Kidney (tissue), 14 donors: ENCODE measurements around the gene TCF7L1. TPM values are rescaled to one million over a fixed set of nuclear protein-coding genes. Genes with fewer than 3 reads are reported as not detected.

Source experiments
- DNase-seq, 5 donors: peaks; one replicate each; pipeline ENCODE4 v3.0.0-alpha.2; 2013 to 2020
- FAIRE-seq: peaks from 2 replicates; lab custom pipeline; 2012; peaks lifted over from hg19 to GRCh38; lab: Jason Lieb, UNC
- H3K27ac ChIP-seq, 2 donors: one replicate each; pipeline ENCODE4 v1.7.0; 2013; ENCODE audit warnings: low read depth in 2 of 2, low read length in 2 of 2, inconsistent platforms in 1 of 2
- H3K27me3 ChIP-seq: one replicate; pipeline ENCODE4 v1.7.1; 2013; ENCODE audit warnings: low read length, inconsistent platforms; ENCODE audit not compliant: control insufficient read depth, insufficient read depth
- H3K36me3 ChIP-seq, 3 donors: one replicate each; pipeline versions ENCODE4 v1.7.0 to v1.7.1; 2013; ENCODE audit warnings: low read length in 3 of 3, control low read depth in 1 of 3, inconsistent platforms in 1 of 3; ENCODE audit not compliant: insufficient read depth in 3 of 3, control insufficient read depth in 2 of 3
- H3K4me1 ChIP-seq, 3 donors: one replicate each; pipeline versions ENCODE4 v1.7.0 to v1.7.1; 2013; ENCODE audit warnings: low read length in 3 of 3, inconsistent platforms in 1 of 3, low read depth in 1 of 3; ENCODE audit not compliant: control insufficient read depth in 2 of 3, insufficient read depth in 2 of 3
- H3K4me3 ChIP-seq, 3 donors: one replicate each; pipeline versions ENCODE4 v1.7.0 to v1.8.1; 2013; ENCODE audit warnings: low read length in 3 of 3, control low read depth in 1 of 3, inconsistent platforms in 1 of 3
- H3K9ac ChIP-seq, 3 donors: one replicate each; pipeline versions ENCODE4 v1.7.0 to v1.7.1; 2013; ENCODE audit warnings: low read length in 3 of 3, control low read depth in 1 of 3, inconsistent platforms in 1 of 3
- H3K9me3 ChIP-seq, 3 donors: one replicate each; pipeline versions ENCODE4 v1.7.0 to v1.7.1; 2013; ENCODE audit warnings: low read length in 3 of 3, control low read depth in 1 of 3, inconsistent platforms in 1 of 3; ENCODE audit not compliant: control insufficient read depth in 2 of 3, insufficient read depth in 1 of 3
- CTCF ChIP-seq: IDR thresholded peaks from 3 replicates; pipeline ENCODE4 v1.5.1; 2012; ENCODE audit warnings: mild to moderate bottlenecking, moderate library complexity, borderline replicate concordance; ENCODE audit not compliant: insufficient read depth; ENCODE audit errors: extremely low read depth
- intact Hi-C: fragments of 100-400 bp; cut with DNase I; formaldehyde crosslinking; loops from one replicate; pipeline ENCODE4 v1.11.1; 2022
- polyA plus RNA-seq: library from polyadenylated mRNA; stranded (reverse); fragments of 350-450 nt; fragmentation: Illumina TruSeq; extraction: RNeasy Lipid Tissue Mini Kit (QIAGEN cat#74804); gene quantifications from one replicate; pipeline ENCODE4 v1.2.3, GENCODE V29; 2014; ENCODE audit warnings: low read depth, low replicate concordance; ENCODE audit not compliant: insufficient read depth
- total RNA-seq: library from RNA; stranded (reverse); fragmentation: NEBNext Ultra II Directional; extraction: Animal tissue kit (Norgen Biotek cat#: 25700); gene quantifications from one replicate; pipeline ENCODE4 v1.2.1, GENCODE V29; 2021
- donor health status: control.
- donor health status: control.
- donor health status: control.
- donor health status: control.
- donor health status: control.
- donor health status: DM: yes; HTN: yes; CAD: no.
- donor health status: Normal renal cell carcinoma (clear cell type).

TCF7L1 gene
- total and polyA plus RNA-seq, 2 donors from 2014 or later = 10.2 to 12.5 TPM

DNA sequence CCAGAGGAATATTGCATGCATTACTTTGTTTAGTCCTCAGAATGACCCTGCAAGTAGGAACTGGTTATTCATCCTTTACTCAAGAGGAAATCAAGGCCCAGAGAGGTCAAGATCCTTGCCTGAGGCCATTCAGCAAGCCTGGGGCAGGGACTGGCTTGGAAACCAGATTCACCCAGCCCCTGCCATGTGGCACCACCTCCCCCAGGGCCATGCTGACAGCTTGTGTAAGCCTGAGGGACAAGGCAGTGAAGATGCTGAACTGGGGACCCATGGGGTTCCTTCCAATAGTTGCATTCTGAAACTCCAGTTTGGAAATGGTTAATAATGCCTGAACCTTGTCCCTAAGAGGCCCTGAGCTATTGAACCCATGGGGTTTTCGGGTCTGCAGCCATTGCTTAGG lies 24.2 kb downstream of the TCF7L1 start:
- intact Hi-C loops = no loop called here
- TF ChIP-seq CTCF = no peak
- FAIRE-seq = no peak
- H3K9me3 ChIP-seq = no peaks in the 10 kb centered on the region
- no peak overlapping the region for H3K9ac ChIP-seq
- H3K36me3 ChIP-seq = no peaks in the 10 kb centered on the region
- H3K27me3 ChIP-seq = no peaks in the 10 kb centered on the region
- no peak overlapping the region for H3K27ac ChIP-seq
- no peak for DNase-seq
- H3K4me1 ChIP-seq = peaks cover 10 to 36% (median 16%) of the 10 kb centered on the region in 3 donors
- H3K4me3 ChIP-seq = no peak overlapping the region

- DNase-seq (no peak), FAIRE-seq (no peak)
- Histone ChIP-seq H3K9me3 (no peaks in the 10 kb centered on the region), H3K27me3 (no peaks in the 10 kb centered on the region), H3K36me3 (no peaks in the 10 kb centered on the region), H3K27ac (no peak overlapping the region), H3K4me3 (no peak overlapping the region), H3K4me1 (peaks cover 10 to 36% (median 18%) of the 10 kb centered on the region in 3 donors), H3K9ac (peak overlapping the region in 1 of 3 donors; percentile 8)
- no peak for TF ChIP-seq CTCF
- intact Hi-C loops = no loop called here
Observed at GRCh38 chr2:85158559-85159273, 25.5 kb downstream of the TCF7L1 start.

GRCh38 chr2:85159589-85159988 lies 26.4 kb downstream of the TCF7L1 start:
- Histone ChIP-seq H3K9ac (no peak overlapping the region), H3K27me3 (no peaks in the 10 kb centered on the region), H3K36me3 (no peaks in the 10 kb centered on the region), H3K4me1 (peaks cover 10 to 36% (median 17%) of the 10 kb centered on the region in 3 donors), H3K4me3 (no peak overlapping the region), H3K9me3 (no peaks in the 10 kb centered on the region), H3K27ac (no peak overlapping the region)
- intact Hi-C loops = no loop called here
- DNase-seq = no peak
- FAIRE-seq = no peak
- TF ChIP-seq CTCF = no peak
